ENCODE results near the gene PHYH.
"Not testable (repeated sequence)": the region's sequence is repeated elsewhere in the genome, so short reads cannot be mapped to it uniquely, and the experiment has no call there.

Gene PHYH

GRCh38 chr10:13270877-13271551 is 28.9 kb downstream of the PHYH start:
- DNase-seq: no peak

DNA sequence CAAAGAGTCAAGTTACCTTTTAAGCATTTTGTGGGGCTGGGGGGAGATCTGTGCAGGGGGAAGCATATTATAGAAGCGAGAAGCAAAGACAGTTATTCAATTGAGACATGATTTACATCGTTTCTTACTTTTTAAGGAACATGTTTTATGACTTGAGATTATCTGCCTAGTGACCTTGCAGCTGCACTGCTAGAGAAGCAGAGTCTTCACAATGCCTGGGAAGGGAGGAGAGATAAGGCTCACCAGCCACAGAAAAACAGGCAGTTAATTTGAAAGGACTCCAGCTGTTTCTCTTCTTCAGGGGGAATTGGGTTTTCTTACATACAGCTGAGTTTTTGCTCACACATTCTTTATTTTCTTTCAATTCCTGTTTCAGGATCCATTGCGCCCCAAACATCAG is 31.0 kb downstream of the PHYH start:
- no peak for DNase-seq

DNA sequence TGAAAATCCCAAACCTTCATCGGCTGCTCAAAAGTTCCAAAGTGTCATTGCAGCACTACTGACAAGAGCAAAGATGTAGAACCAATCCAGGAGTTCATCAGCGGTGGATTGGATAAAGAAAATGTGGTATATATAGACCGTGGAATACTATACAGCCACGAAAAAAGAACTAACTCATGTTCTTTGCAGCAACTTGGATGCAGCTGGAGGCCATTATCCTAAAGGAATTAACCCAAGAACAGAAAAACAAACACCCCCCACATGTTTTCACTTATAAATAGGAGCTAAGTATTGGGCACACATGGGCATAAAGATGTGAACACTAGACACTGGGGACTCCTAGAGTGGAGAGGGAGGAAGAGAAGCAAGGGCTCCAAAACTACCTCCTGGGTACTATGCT is 31.6 kb downstream of the PHYH start:
- DNase-seq: no peak

- DNase-seq: peak; percentile 59
Observed at GRCh38 chr10:13263591-13263990, 36.3 kb downstream of the PHYH start.

GRCh38 chr10:13262433-13262832 is 37.4 kb downstream of the PHYH start:
- DNase-seq: no peak

DNA sequence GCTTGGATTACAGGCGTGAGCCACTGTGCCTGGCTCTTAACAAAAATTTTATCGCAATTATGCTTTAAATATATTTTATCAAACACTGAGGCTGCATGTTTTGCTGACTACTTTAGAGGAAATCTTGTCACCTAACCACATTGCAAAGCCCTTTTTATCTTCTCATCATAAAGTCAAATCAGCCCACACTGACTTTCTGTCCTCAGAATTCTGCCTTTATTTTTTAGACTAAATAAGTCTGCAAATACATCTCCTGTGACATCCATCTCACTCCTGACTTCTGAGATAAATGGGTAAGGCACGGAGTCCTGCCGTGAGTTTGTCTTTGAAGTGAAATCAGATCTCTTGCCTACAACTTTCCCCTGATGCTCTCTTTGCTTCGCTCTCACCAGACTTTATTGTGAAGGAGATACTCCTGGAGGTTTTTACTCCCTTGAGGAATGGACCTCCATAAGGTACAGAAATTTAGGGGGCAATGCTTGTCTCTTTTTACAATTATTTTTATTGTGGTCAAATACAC is 42.2 kb downstream of the PHYH start:
- no peak for DNase-seq

GRCh38 chr10:13256627-13257026 is 43.2 kb downstream of the PHYH start:
- no peak for DNase-seq

GRCh38 chr10:13253726-13254125 is 46.1 kb downstream of the PHYH start:
- no peak for DNase-seq

DNA sequence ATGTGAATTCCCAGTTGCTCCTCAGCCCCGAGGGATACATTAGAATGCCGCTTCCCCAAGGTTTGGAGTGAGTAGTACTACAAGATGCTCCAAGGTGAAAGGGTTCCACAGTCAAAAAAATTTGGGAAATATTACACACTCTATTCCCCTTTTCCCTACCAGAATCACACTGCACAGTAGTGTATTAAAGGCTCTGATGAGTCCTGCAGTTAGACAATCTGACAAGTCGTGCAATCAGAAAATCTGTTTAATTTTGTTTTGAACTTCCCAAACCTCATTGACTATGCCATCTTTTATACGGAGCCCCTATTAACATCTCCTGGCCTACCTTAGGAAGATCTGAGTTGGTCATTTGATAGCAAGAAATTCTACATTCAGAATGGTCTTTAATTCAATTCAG is 52.1 kb downstream of the PHYH start:
- DNase-seq: no peak

DNA sequence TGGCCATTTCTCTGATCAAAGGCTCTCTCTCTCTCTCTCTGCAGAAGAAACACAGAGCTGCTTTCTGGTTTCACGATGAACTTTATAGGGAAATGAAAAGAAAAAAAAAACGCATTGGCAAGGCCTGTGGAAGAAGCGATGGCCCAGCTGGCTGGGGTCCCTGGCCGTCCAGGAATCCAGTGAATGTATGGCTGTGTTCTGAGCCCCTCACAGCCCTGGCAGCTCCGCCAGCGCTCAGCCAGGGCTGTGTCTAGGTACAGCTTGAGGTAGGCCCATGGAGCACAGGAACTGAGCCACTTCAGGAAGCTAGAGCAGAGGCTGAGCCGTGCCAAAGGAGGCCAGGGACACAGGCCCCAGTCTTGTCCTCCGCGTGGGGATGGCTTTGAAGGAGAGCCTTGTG is 52.6 kb downstream of the PHYH start:
- DNase-seq: peak; percentile 79

GRCh38 chr10:13242260-13242659 is 57.6 kb downstream of the PHYH start:
- DNase-seq: not testable (repeated sequence)

DNA sequence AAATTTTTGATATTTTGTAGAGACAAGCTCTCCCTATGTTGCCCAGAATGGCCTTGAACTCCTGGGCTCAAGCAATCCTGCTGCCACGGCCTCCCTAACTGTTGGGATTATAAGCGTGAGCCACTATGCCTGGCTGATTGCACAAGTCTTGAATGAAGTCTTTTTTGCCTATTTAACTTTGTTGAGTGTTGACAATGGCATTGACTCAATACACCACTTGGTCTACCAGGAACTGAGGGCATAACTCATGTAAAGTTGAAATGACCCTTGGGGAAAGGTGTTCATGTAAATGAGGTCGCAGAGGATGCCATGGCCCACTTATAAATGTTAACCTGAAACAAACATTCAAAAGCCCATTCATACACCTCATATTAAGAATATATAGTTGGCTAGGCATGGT is 58.3 kb downstream of the PHYH start:
- DNase-seq: no peak

GRCh38 chr10:13239923-13240322 is 59.9 kb downstream of the PHYH start:
- no peak for DNase-seq

DNA sequence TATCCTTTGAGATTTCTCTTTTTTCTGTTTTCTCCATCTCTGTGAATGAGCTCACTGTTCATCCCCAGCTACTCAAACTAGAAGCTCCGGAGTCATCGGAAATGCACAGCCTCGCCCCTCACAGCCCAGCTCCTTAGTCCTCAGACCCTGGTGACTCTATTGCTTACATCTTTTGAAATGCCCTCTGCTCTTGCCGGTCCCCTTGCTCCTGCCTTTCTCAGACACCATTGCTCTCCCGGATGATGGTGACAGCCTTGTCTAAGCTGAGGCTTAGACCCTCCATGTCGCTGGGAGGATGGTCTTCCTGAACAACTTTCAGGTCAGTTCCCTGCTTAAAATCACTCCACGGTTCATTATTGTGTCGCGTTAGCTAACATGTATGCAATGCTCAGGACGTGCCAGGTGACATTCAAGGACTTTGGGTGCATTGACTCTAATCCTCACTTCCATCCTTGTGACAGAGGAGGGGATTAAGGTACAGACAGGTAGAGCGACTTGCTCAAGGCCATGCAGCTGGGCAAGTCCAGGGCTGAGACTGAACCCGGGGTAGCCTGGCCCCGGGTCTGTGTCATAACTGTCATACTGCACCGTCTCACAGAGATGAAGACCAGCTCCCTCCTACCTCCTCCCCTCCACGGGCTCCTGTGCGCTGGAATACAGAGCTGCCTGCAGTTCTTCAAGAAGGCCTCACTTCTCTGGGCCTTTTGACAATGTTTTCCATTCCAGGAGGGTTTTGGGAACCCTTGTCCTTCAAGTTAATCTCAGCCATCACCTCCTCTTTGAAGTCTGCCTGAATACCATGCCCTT is 61.4 kb downstream of the PHYH start:
- no peak for DNase-seq

- no peak for DNase-seq
Observed at GRCh38 chr10:13236638-13237037, 63.2 kb downstream of the PHYH start.

DNA sequence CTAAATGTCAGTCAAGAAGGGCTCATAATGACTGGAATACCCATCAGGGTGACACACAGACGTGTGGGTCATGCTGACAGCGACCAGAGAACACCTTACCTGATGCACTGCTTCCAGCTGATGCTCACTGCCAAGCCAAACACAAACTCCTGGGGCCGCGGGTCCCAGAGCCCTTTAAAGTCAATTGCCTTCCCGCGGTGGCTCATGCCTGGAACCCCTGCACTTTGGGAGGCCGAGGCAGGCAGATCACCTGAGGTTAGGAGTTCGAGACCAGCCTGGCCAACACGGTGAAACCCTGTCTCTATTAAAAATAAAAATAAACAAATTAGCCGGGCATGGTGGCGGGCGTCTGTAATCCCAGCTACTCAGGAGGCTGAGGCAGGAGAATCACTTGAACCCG is 65.1 kb downstream of the PHYH start:
- DNase-seq: not testable (repeated sequence)

DNA sequence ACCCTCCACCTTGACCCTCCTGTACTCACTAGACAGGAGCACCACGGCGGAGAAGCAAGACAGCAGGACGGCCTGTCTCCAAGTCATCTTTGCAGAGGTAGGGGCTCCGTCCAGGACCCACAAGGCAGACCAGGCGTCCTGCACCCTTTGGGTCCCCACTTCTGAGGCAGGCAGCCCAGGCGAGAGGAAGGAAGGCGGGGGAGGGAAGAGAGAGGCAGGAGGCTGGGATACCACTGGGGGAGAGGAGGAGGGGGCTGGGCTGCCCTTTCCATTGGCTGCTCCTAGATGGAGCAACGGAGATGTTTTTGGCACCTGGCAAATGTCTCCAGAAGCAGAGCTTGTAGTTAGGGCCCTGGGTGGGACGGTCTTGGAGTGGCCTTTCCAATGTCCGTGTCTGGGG is 65.7 kb downstream of the PHYH start, which contains the start of gene UCMA:
TSS of gene UCMA (minus strand) at position 203 of the 400 bp plus-strand sequence. CDS start at position 87, 116 bp downstream.
- peak; percentile 45 for DNase-seq

- no peak for DNase-seq
Observed at GRCh38 chr10:13233358-13233757, 66.5 kb downstream of the PHYH start.

DNA sequence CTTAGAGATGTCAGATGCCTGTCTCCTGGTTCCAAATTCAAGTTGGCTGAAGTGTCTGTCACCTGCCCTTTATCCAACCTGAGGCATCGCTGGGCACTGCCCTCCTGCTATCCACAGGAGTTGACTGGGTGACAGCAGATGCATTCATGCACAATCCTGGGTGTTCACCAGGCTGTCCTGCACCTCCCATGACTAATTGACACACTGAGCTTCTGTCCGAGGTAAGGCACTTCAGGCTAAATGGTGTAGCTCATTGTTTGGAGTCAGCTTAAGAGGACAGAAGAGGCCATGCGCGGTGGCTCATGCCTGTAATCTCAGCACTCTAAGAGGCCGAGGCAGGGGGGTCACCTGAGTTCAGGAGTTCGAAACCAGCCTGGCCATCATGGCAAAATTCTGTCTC is 68.1 kb downstream of the PHYH start:
- DNase-seq: no peak

GRCh38 chr10:13231190-13231589 is 68.7 kb downstream of the PHYH start:
- no peak for DNase-seq
